ENCODE data around the gene MTERF4. TPM values are rescaled to one million over a fixed set of nuclear protein-coding genes. Genes with fewer than 3 reads are reported as not detected.
"Not testable (repeated sequence)": the region's sequence is repeated elsewhere in the genome, so short reads cannot be mapped to it uniquely, and the experiment has no call there.

Gene MTERF4
- total and polyA plus RNA-seq, 4 donors = 24.4 to 38.4 (median 31.4) TPM

DNA sequence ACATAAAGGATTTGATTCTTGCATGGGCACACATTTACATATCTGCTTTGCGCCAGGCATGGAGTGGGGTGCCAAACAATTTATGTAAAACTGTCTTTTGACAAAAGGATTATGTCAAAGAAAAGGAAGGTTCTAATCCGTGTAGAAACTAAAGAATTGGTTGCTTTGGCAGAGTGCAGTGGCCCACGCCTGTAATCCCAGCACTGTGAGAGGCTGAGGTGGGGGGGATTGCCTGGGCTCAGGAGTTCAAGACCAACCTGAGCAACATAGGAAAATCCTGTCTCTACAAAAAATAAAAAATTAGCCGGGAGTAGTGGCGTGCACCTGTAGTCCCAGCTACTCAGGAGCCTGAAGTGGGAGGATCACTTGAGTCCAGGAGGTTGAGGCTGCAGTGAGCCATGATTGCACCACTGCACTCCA lies 1.1 kb upstream of the MTERF4 start:
- WGBS, 2 donors = 34 to 37% methylated on average over 5 of the region's 5 CpGs
- no peak overlapping the region for H3K4me3 ChIP-seq (ENCODE audit: low read length in 2 of 2)
- peaks cover 2 to 3% of the 10 kb centered on the region in 2 donors for H3K36me3 ChIP-seq (ENCODE audit: control insufficient read depth in 1 of 2, insufficient read depth in 2 of 2, low read length in 1 of 2)
- H3K27me3 ChIP-seq (ENCODE audit: control insufficient read depth in 1 of 2, insufficient read depth in 2 of 2, low read length in 1 of 2) = no peaks in the 10 kb centered on the region
- no peaks in the 10 kb centered on the region for H3K9me3 ChIP-seq (ENCODE audit: control insufficient read depth, low read length)
- ATAC-seq (ENCODE audit: low FRiP score) = no peak
- H3K4me1 ChIP-seq (ENCODE audit: control insufficient read depth in 1 of 2, insufficient read depth in 2 of 2, low read length in 2 of 2) = peaks cover 0 to 3% of the 10 kb centered on the region in 2 donors
- intact Hi-C loops (cut with DNase I) = loop anchor here in 1 of 2 donors (5.0 kb wide), 1 partner anchor 44 kb away; the partner anchor contains the start of gene PASK
- no peak for DNase-seq
- H3K27ac ChIP-seq (ENCODE audit: low read depth in 1 of 2, low read length in 2 of 2) = no peak overlapping the region

GRCh38 chr2:241099246-241099645 lies 2.8 kb downstream of the MTERF4 start:
- H3K9me3 ChIP-seq (ENCODE audit: control insufficient read depth, low read length) = no peaks in the 10 kb centered on the region
- WGBS, 2 donors = 93 to 97% methylated on average over 5 of the region's 5 CpGs
- peaks cover 0 to 3% of the 10 kb centered on the region in 2 donors for H3K4me1 ChIP-seq (ENCODE audit: control insufficient read depth in 1 of 2, insufficient read depth in 2 of 2, low read length in 2 of 2)
- no peaks in the 10 kb centered on the region for H3K27me3 ChIP-seq (ENCODE audit: control insufficient read depth in 1 of 2, insufficient read depth in 2 of 2, low read length in 1 of 2)
- no peak overlapping the region for H3K27ac ChIP-seq (ENCODE audit: low read depth in 1 of 2, low read length in 2 of 2)
- ATAC-seq (ENCODE audit: low FRiP score) (no peak), DNase-seq (no peak)
- intact Hi-C loops (cut with DNase I) = no loop called here
- no peak overlapping the region for H3K4me3 ChIP-seq (ENCODE audit: low read length in 2 of 2)
- peaks cover 2 to 3% of the 10 kb centered on the region in 2 donors for H3K36me3 ChIP-seq (ENCODE audit: control insufficient read depth in 1 of 2, insufficient read depth in 2 of 2, low read length in 1 of 2)

DNA sequence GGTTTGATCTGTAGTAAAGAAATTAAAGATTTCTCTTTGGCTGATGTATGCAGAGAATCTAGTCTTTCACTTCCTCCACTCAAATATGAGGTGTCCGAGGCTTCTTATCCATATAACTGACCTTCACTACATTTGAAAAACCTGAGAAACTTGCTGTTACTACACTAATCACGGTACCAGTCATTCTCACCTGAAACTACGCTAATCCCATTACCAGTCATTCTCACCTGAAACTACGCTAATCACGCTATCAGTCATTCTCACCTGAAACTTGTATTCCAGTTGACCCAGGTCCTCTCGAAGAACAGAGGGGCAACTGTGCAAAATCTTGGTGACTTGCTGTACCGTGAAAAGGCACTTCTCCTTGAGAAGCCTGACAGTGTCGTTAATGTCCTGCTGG lies 5.1 kb downstream of the MTERF4 start:
- Histone ChIP-seq H3K27ac (ENCODE audit: low read depth in 1 of 2, low read length in 2 of 2) (no peak overlapping the region), H3K4me1 (ENCODE audit: control insufficient read depth in 1 of 2, insufficient read depth in 2 of 2, low read length in 2 of 2) (peaks cover 0 to 3% of the 10 kb centered on the region in 2 donors), H3K4me3 (ENCODE audit: low read length in 2 of 2) (no peak overlapping the region), H3K27me3 (ENCODE audit: control insufficient read depth in 1 of 2, insufficient read depth in 2 of 2, low read length in 1 of 2) (no peaks in the 10 kb centered on the region), H3K9me3 (ENCODE audit: control insufficient read depth, low read length) (no peaks in the 10 kb centered on the region), H3K36me3 (ENCODE audit: control insufficient read depth in 1 of 2, insufficient read depth in 2 of 2, low read length in 1 of 2) (peaks cover 4 to 6% of the 10 kb centered on the region in 2 donors)
- no peak for DNase-seq
- intact Hi-C loops (cut with DNase I) = no loop called here
- 88 to 91% methylated on average over 8 of the region's 8 CpGs for WGBS, 2 donors
- no peak for ATAC-seq (ENCODE audit: low FRiP score)

GRCh38 chr2:241095594-241096290 lies 6.3 kb downstream of the MTERF4 start:
- peaks cover 4 to 8% of the 10 kb centered on the region in 2 donors for H3K36me3 ChIP-seq (ENCODE audit: control insufficient read depth in 1 of 2, insufficient read depth in 2 of 2, low read length in 1 of 2)
- DNase-seq (no peak), ATAC-seq (ENCODE audit: low FRiP score) (no peak)
- H3K4me3 ChIP-seq (ENCODE audit: low read length in 2 of 2) = no peak overlapping the region
- H3K9me3 ChIP-seq (ENCODE audit: control insufficient read depth, low read length) = no peaks in the 10 kb centered on the region
- H3K27me3 ChIP-seq (ENCODE audit: control insufficient read depth in 1 of 2, insufficient read depth in 2 of 2, low read length in 1 of 2) = no peaks in the 10 kb centered on the region
- intact Hi-C loops (cut with DNase I) = no loop called here
- no peaks in the 10 kb centered on the region for H3K4me1 ChIP-seq (ENCODE audit: control insufficient read depth in 1 of 2, insufficient read depth in 2 of 2, low read length in 2 of 2)
- H3K27ac ChIP-seq (ENCODE audit: low read depth in 1 of 2, low read length in 2 of 2) = no peak overlapping the region
- 88 to 90% methylated on average over 14 of the region's 14 CpGs for WGBS, 2 donors

DNA sequence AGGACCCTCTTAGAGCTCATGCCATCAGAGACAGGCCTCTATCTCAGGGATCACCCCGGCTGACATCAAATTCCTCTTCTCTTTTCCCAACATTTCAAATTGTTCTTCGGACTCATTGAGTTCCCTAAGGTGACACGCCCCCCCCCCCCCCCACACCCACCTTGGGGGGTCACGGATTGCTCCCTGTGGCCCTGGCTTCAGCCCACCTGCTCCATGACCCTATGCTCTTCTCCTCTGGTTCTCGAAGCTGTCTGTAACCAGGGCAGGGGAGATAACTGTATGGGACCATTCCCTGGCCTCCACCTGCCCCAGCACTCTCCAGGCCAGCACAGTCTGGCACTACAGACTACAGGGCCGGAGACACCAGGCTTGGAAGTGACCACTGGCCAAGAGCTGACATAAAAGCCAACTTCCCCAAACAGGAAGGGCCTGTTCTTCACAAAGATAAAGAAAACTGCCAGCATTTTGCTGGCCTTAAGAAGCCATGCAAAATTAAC lies 7.1 kb downstream of the MTERF4 start:
- Histone ChIP-seq H3K4me1 (ENCODE audit: control insufficient read depth in 1 of 2, insufficient read depth in 2 of 2, low read length in 2 of 2) (no peaks in the 10 kb centered on the region), H3K27me3 (ENCODE audit: control insufficient read depth in 1 of 2, insufficient read depth in 2 of 2, low read length in 1 of 2) (no peaks in the 10 kb centered on the region), H3K36me3 (ENCODE audit: control insufficient read depth in 1 of 2, insufficient read depth in 2 of 2, low read length in 1 of 2) (peaks cover 4 to 8% of the 10 kb centered on the region in 2 donors), H3K9me3 (ENCODE audit: control insufficient read depth, low read length) (no peaks in the 10 kb centered on the region), H3K27ac (ENCODE audit: low read depth in 1 of 2, low read length in 2 of 2) (no peak overlapping the region), H3K4me3 (ENCODE audit: low read length in 2 of 2) (no peak overlapping the region)
- WGBS, 2 donors = 83 to 89% methylated on average over 5 to 6 of the region's 6 CpGs
- ATAC-seq (ENCODE audit: low FRiP score) = no peak
- intact Hi-C loops (cut with DNase I) = no loop called here
- DNase-seq = no peak

GRCh38 chr2:241094172-241094571 lies 7.9 kb downstream of the MTERF4 start:
- peaks cover 2 to 5% of the 10 kb centered on the region in 2 donors for H3K36me3 ChIP-seq (ENCODE audit: control insufficient read depth in 1 of 2, insufficient read depth in 2 of 2, low read length in 1 of 2)
- 85 to 86% methylated on average over 7 of the region's 7 CpGs for WGBS, 2 donors
- no peaks in the 10 kb centered on the region for H3K27me3 ChIP-seq (ENCODE audit: control insufficient read depth in 1 of 2, insufficient read depth in 2 of 2, low read length in 1 of 2)
- no peaks in the 10 kb centered on the region for H3K9me3 ChIP-seq (ENCODE audit: control insufficient read depth, low read length)
- DNase-seq = no peak
- no peak overlapping the region for H3K27ac ChIP-seq (ENCODE audit: low read depth in 1 of 2, low read length in 2 of 2)
- H3K4me1 ChIP-seq (ENCODE audit: control insufficient read depth in 1 of 2, insufficient read depth in 2 of 2, low read length in 2 of 2) = no peaks in the 10 kb centered on the region
- H3K4me3 ChIP-seq (ENCODE audit: low read length in 2 of 2) = no peak overlapping the region
- ATAC-seq (ENCODE audit: low FRiP score) = no peak
- intact Hi-C loops (cut with DNase I) = no loop called here

DNA sequence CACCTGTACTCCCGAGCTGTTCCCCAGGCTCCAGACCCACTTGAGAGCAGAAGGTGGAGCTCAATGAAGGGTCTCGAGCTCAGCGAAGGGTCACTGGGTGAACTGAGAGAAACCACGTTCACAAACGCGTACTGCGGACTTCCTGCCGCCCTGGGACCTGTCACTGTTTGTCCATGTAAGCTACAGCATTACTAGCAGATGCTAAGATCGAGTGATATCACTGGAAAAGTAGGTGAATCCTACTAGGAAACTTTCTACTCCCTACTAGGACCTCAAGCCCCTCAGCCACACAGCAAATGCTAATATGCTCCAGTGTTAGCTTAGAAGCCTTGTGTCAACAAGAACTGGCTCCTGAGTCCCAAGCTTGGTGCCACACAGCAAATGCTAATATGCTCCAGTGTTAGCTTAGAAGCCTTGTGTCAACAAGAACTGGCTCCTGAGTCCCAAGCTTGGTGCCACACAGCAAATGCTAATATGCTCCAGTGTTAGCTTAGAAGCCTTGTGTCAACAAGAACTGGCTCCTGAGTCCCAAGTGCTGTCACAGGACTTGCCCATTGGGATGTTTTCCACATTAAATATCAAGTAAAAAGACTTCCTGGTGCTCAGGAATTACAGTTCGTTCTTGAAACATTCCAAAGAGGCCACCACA lies 8.8 kb downstream of the MTERF4 start:
- WGBS, 2 donors = 54 to 67% methylated on average over 10 of the region's 10 CpGs
- H3K4me3 ChIP-seq (ENCODE audit: low read length in 2 of 2); DNase-seq; H3K36me3 ChIP-seq (ENCODE audit: control insufficient read depth in 1 of 2, insufficient read depth in 2 of 2, low read length in 1 of 2); ATAC-seq (ENCODE audit: low FRiP score); H3K27ac ChIP-seq (ENCODE audit: low read depth in 1 of 2, low read length in 2 of 2); intact Hi-C loops (cut with DNase I); H3K4me1 ChIP-seq (ENCODE audit: control insufficient read depth in 1 of 2, insufficient read depth in 2 of 2, low read length in 2 of 2); H3K27me3 ChIP-seq (ENCODE audit: control insufficient read depth in 1 of 2, insufficient read depth in 2 of 2, low read length in 1 of 2); H3K9me3 ChIP-seq (ENCODE audit: control insufficient read depth, low read length): not testable (repeated sequence)

DNA sequence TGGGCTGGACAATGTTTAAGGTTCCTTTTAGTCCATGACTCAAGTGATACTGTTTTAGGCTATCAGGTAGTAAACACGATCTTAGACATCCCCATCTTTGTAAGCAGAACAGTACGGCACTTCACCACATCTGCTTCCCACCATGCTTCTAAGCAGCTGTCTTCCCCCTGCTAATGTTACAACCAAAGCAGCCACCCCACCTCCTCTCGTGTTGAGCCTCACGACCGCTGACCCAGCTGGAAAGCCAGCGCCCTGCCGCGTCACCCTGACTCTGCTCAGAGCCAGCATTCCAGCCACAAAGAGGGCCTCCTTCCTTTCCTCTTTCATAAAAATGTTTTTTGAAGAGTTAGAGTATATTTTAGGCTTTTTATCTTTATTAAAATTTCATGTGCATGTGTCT lies 9.4 kb downstream of the MTERF4 start:
- Histone ChIP-seq H3K9me3 (ENCODE audit: control insufficient read depth, low read length) (no peaks in the 10 kb centered on the region), H3K4me1 (ENCODE audit: control insufficient read depth in 1 of 2, insufficient read depth in 2 of 2, low read length in 2 of 2) (no peaks in the 10 kb centered on the region), H3K4me3 (ENCODE audit: low read length in 2 of 2) (no peak overlapping the region), H3K27me3 (ENCODE audit: control insufficient read depth in 1 of 2, insufficient read depth in 2 of 2, low read length in 1 of 2) (no peaks in the 10 kb centered on the region), H3K27ac (ENCODE audit: low read depth in 1 of 2, low read length in 2 of 2) (no peak overlapping the region), H3K36me3 (ENCODE audit: control insufficient read depth in 1 of 2, insufficient read depth in 2 of 2, low read length in 1 of 2) (peaks cover 2 to 8% of the 10 kb centered on the region in 2 donors)
- 64 to 77% methylated on average over 8 of the region's 8 CpGs for WGBS, 2 donors
- intact Hi-C loops (cut with DNase I) = no loop called here
- DNase-seq = no peak
- ATAC-seq (ENCODE audit: low FRiP score) = no peak
